IPS-20b (cell line): ENCODE data around the gene LAPTM5.
A peak's percentile ranks its signal among the peaks of the same experiment; 100 is the strongest.

ENCODE experiments used
- H3K27ac ChIP-seq: one replicate; pipeline ENCODE4 v1.5.1; 2013; ENCODE audit warnings: low read length
- H3K27me3 ChIP-seq: 2 replicates; pipeline ENCODE4 v1.6.1; 2013; ENCODE audit warnings: mild to moderate bottlenecking, low read length, inconsistent platforms; ENCODE audit not compliant: insufficient read depth
- H3K36me3 ChIP-seq: 2 replicates; pipeline ENCODE4 v1.6.1; 2013; ENCODE audit warnings: low read depth, mild to moderate bottlenecking, inconsistent platforms, low read length, moderate library complexity; ENCODE audit not compliant: insufficient read depth
- H3K4me1 ChIP-seq: 2 replicates; pipeline ENCODE4 v1.6.1; 2013; ENCODE audit warnings: mild to moderate bottlenecking, control low read depth, inconsistent platforms, low read length, moderate library complexity; ENCODE audit not compliant: insufficient read depth
- H3K4me3 ChIP-seq: 2 replicates; pipeline ENCODE4 v1.5.1; 2013; ENCODE audit warnings: mild to moderate bottlenecking, low read length, inconsistent platforms
- H3K9ac ChIP-seq: 2 replicates; pipeline ENCODE4 v1.6.1; 2013; ENCODE audit warnings: low read depth, mild to moderate bottlenecking, inconsistent platforms, low read length, moderate library complexity
- H3K9me3 ChIP-seq: 2 replicates; pipeline ENCODE4 v1.6.1; 2013; ENCODE audit warnings: mild to moderate bottlenecking, low read depth, low read length, inconsistent platforms; ENCODE audit not compliant: insufficient read depth

Gene LAPTM5

DNA sequence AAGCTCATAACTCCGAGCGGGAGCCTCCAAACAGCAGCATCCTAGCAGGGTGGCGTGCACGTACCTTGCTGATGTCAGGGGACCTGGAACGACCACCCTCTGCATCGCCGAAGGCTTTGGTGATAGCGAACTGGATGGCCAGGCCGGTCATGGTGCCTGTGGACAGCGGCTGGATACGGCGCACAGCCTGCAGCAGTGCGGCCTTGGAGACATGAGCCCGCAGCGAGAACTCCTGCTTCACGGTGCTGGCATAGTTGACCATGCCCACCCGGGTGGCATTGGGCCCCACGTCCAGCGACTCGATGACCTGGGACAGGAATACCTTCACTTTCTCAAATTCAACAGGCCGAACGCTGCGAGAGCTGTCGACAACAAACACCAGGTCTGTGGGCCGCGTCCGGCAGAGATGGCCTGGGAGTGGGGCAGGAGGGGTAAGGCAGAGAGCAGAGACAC, 36.2 kb downstream of the LAPTM5 start:
- no peaks in the 10 kb centered on the region for H3K4me1 ChIP-seq
- H3K36me3 ChIP-seq, result no peaks in the 10 kb centered on the region
- H3K9ac ChIP-seq, result no peak overlapping the region
- no peak overlapping the region for H3K27ac ChIP-seq
- no peaks in the 10 kb centered on the region for H3K27me3 ChIP-seq
- H3K4me3 ChIP-seq, result no peak overlapping the region
- no peaks in the 10 kb centered on the region for H3K9me3 ChIP-seq

DNA sequence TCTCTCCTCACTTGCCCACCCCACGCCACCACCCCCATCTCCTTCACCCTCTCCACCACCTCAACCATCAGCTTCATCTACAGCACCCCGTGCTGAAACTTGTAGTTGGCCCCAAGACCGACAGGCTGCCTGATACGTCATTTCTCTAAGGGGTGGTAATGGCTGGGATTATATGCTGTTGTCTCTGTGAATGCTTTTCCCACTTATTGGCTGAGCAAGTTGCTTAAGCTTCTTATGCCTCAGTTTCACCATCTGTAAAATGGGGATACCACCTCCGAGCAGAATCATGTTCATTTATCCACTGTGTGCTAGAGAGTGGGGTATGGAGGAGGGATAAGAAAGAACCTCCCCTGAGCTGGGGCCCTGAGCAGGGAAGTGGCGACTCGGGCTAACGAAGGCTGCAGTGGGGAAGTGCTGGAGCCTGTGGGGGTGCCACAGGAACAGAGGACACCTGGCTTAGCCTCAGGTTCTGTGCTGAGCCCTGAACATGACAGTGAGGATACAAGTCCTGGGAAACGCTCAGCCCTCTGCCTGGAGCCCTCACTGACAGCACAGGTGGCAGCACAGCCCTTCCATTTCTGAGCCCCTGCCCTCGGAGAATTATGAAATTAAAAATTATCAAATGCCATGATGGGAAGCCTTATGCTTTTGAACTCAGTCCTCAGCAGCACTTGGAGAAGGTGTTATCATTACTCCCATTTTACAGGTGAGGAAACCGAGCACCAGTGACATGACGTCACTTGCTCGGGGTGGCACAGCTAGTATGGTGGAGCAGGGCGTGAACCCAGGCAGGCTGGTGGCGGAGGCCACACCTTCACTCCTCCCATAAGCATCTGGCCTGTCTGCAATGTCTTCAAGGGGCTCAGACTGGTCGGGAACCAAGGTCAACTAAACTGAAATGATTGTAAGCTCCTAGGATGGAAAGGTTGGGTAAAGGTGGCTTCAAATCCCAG, 37.0 kb downstream of the LAPTM5 start:
- no peaks in the 10 kb centered on the region for H3K27me3 ChIP-seq
- H3K27ac ChIP-seq, result no peak overlapping the region
- H3K4me1 ChIP-seq, result no peaks in the 10 kb centered on the region
- no peak overlapping the region for H3K4me3 ChIP-seq
- peaks cover 2% of the 10 kb centered on the region for H3K9me3 ChIP-seq
- H3K36me3 ChIP-seq, result no peaks in the 10 kb centered on the region
- no peak overlapping the region for H3K9ac ChIP-seq

DNA sequence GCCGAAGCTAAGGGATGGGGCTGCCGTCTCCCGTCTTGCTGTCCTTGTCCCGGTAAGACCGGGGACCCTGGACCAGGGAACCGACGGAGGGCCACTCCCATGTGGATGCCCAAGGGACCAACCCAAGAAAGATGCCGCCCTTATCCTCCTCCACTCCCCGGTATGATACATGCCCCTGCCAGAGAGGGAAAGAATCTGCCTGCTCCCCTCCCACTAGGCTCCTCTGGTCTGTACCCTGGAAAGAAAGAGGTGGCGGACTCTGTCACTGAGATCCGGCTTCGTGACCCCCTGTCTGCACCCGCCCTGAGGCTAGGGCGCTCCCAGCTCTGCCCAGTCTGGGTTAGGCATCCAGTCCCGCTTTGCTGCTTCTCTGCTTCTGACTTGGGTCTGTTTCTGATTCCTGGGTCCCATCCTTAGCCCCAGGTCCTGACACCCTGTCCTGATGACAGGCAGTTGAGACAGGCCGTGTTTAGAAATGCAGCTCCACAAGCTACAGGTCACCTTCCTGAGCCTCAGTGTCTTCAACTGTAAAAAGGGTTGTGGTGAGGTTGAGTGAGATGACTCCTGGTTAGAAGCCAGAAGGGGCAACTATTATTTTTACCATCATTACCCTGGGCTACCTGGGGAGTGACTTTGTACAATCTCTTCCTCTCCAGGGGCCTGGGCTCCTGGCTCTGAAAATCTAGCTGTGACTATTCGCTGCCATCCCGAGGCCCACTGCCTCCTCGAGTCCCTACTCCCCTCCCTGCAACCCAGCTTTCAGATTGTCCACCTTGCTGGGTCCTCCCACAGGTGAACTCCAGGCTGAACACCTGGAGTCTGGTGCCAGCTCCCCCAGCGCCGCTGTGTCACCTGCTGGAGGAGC, 37.9 kb downstream of the LAPTM5 start:
- H3K36me3 ChIP-seq, result no peaks in the 10 kb centered on the region
- H3K9me3 ChIP-seq, result peaks cover 7% of the 10 kb centered on the region
- no peaks in the 10 kb centered on the region for H3K4me1 ChIP-seq
- no peak overlapping the region for H3K27ac ChIP-seq
- no peak overlapping the region for H3K9ac ChIP-seq
- H3K27me3 ChIP-seq, result no peaks in the 10 kb centered on the region
- no peak overlapping the region; the same call in 1 of the 2 replicates for H3K4me3 ChIP-seq

DNA sequence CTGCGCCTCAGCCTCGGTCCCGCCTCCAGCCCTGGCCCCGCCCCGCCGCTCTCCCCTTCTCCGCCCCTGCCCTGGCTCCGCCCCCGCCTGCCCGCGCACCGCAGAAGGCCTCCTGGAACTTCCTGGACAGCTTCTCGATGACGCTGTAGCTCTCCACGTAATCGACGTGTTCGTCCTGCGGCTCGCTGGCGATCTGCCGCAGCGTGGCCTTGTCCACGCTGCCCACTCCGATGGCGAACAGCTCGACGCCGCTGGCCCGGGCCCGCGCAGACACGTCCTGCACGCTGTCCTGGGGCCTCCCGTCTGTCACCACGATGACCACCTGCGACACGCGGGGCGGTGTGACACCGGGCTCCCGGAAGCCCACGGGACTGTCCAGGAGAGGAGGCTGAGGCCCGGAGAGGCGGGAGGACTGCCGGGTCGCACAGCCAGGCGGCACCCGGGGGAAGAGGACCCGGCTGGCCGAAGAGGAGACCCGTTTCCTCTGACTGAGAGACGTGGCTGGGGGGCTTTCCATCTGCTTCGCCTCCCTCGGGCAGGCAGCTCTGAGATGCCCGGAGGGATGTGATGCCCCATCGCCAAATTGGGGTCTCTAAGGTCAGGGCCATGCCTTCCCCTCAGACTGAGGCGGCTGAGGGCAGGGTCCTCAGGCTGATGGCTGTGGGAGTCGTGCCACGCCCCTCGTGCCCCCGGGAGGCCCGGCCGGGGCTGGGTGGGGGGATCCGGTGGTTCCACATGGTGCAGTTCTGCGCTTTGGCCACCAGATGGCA, 38.8 kb downstream of the LAPTM5 start:
- no peaks in the 10 kb centered on the region for H3K36me3 ChIP-seq
- H3K9ac ChIP-seq, result peak overlapping the region; percentile 39; the same call in 1 of the 2 replicates
- H3K4me3 ChIP-seq, result peak overlapping the region; percentile 72
- no peak overlapping the region for H3K27ac ChIP-seq
- no peaks in the 10 kb centered on the region for H3K27me3 ChIP-seq
- peaks cover 7% of the 10 kb centered on the region for H3K9me3 ChIP-seq
- no peaks in the 10 kb centered on the region for H3K4me1 ChIP-seq

DNA sequence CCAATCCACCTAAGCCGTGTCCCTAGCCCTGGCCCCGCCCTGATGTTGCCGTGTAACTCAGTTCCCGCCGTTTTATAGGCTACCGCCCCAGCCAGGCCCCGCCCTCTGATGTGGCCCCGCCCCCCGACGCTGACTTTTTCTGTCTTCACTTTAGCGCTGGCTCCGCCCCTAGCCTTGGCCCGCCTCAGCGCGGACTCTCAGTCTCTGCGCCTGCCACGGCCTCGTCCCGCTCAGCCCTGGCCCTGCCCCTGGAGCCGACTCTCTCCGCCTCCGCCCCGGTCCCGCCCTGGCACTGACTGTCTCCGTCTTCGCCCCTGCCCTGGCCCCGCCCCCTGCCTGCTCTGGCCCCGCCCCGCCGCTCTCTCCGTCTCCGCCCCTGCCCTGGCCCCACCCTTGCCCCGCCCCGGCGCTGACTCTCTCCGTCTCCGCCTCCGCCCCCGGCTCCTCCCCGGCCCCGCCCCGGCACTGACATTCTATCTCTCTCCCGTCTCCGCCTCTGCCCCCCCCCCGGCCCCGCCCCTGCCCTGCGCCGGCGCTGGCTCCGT, 39.4 kb downstream of the LAPTM5 start:
- no peak overlapping the region for H3K27ac ChIP-seq
- H3K9me3 ChIP-seq, result peaks cover 7% of the 10 kb centered on the region
- H3K27me3 ChIP-seq, result no peaks in the 10 kb centered on the region
- H3K9ac ChIP-seq, result no peak overlapping the region
- H3K36me3 ChIP-seq, result no peaks in the 10 kb centered on the region
- H3K4me1 ChIP-seq, result no peaks in the 10 kb centered on the region
- peak overlapping the region; percentile 60; the same call in 1 of the 2 replicates for H3K4me3 ChIP-seq

DNA sequence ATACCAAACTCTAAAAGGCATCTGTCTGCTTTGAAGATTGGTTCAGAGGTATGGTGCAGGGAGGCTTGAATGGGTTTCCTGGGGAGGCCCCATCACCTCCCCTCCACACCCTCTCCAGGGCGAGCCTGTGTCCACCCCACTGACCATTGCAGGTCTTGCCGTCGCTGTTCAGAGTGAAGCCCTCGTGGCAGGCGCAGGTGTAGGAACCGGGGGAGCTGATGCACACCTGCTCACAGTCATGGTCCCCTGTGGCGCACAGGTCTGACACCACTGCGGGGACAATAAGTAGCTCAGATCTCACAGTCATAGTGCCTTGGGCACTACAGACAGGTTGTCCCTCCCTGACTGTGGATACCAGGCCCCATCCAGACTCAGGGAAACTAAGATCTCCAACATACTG, 40.9 kb downstream of the LAPTM5 start:
- Histone ChIP-seq H3K36me3 (no peaks in the 10 kb centered on the region), H3K4me1 (no peaks in the 10 kb centered on the region), H3K9ac (no peak overlapping the region), H3K4me3 (no peak overlapping the region), H3K9me3 (peaks cover 7% of the 10 kb centered on the region), H3K27ac (no peak overlapping the region), H3K27me3 (no peaks in the 10 kb centered on the region)

DNA sequence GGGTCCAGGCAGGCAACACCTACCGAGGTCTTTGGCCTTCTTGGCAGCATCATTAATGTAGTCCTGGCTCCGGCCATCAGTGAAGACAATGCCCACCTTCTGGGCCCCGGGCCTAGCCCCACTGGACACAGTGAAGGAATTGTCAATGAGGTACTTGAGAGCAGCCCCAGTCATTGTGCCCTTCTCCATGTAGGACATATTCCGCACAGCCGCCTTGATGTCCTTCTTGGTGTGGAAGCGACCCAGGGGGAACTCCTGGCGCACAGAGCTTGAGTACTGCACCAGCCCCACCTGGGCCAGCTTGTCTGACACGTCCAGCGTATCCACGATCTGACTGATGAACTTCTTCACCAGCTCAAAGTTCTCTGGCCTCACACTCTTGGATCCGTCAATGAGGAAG, 41.7 kb downstream of the LAPTM5 start:
- H3K9me3 ChIP-seq, result peaks cover 7% of the 10 kb centered on the region
- no peaks in the 10 kb centered on the region for H3K36me3 ChIP-seq
- no peak overlapping the region for H3K4me3 ChIP-seq
- no peak overlapping the region for H3K27ac ChIP-seq
- H3K9ac ChIP-seq, result no peak overlapping the region
- H3K4me1 ChIP-seq, result no peaks in the 10 kb centered on the region
- no peaks in the 10 kb centered on the region for H3K27me3 ChIP-seq

DNA sequence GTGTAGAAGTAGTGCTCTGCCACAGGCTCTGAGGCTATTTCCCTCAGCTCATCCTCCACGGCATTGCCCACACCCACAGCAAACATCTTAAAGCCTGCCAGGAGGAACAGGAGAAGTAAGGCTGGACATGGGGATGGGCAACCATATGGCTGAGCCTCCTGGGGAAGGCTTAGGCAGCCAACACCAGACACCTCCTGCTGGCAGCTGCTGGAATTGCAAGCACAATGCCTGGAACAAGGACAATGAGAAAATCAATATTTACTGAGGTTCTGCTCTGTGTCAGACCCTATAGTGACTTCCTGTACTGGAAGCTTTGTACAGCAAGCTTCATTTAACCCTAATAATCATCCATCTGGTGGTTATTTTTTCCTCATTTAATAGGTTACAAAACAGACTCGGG, 42.4 kb downstream of the LAPTM5 start:
- no peaks in the 10 kb centered on the region for H3K4me1 ChIP-seq
- no peaks in the 10 kb centered on the region; the same call in 1 of the 2 replicates for H3K27me3 ChIP-seq
- H3K36me3 ChIP-seq, result no peaks in the 10 kb centered on the region
- peaks cover 7% of the 10 kb centered on the region for H3K9me3 ChIP-seq
- H3K4me3 ChIP-seq, result no peak overlapping the region
- H3K9ac ChIP-seq, result no peak overlapping the region
- no peak overlapping the region for H3K27ac ChIP-seq

DNA sequence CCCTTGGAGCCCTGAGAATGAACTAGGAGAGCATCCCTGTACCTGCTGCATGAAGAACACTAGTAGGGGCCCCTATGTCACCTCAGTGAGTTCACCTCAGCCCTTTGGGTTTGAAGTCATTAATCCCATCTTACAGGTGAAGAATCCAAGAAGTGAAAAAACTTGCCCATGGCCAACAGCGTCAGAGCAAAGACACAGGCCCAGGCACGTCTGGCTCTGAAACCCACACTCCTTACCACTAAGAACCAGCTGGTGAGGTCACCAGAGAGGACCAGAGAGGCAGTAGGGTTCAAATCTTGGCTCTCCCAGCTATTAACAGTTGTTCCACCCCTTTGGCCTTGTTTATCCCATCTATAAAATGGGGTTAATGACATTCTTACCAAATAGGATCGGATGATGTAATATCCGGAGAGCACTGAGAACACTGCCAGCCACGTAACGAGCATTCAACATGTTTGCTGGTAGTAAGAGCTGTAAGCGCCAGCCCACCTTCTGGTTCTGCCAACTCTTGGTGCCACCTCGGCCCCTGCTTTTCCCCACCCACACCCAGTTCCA, 43.0 kb downstream of the LAPTM5 start:
- Histone ChIP-seq H3K9me3 (peaks cover 7% of the 10 kb centered on the region), H3K27me3 (no peaks in the 10 kb centered on the region; the same call in 1 of the 2 replicates), H3K9ac (no peak overlapping the region), H3K36me3 (no peaks in the 10 kb centered on the region), H3K4me3 (no peak overlapping the region), H3K4me1 (no peaks in the 10 kb centered on the region), H3K27ac (no peak overlapping the region)

DNA sequence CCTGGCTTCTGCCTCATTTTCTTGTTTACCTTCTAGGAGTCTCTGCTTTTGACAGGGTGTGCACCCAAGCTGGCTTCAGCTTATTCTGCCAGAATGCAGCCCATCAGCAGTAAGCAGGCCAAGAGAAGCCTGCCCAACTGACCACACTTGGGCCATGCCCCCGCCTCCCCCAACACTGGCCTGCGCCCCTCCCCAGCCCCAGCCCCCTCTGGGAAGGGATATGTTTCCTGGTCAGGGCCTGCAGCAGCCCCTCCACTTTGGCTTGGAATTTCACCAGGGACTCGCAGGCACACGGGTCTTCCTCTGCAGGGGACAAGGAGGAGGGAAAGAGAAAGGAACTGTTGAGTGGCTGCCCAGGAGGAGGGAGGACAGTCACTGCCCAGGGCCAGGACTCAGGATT, 43.5 kb downstream of the LAPTM5 start:
- H3K9ac ChIP-seq, result no peak overlapping the region

DNA sequence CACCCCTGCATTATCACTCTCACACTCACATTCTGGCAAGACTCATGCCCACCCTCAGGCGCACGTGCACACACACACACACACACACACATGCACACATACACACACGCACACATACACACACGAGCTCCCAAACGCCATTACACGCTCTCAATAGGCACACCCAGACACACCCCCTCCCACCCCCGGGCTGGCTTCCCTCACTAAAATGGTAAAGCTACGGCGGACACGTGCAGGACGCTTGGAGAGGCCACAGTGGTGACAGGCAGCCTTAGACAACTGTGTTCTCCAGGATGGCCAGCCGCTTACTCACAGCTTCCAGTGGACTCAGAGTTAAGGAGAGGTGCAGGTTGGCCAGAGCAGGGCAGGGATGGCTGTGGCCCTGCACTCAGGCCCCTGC, 44.3 kb downstream of the LAPTM5 start:
- H3K36me3 ChIP-seq, result no peaks in the 10 kb centered on the region
- H3K4me3 ChIP-seq, result no peak overlapping the region
- no peaks in the 10 kb centered on the region for H3K4me1 ChIP-seq
- H3K9me3 ChIP-seq, result peaks cover 7% of the 10 kb centered on the region
- H3K27ac ChIP-seq, result no peak overlapping the region
- H3K9ac ChIP-seq, result no peak overlapping the region
- no peaks in the 10 kb centered on the region; the same call in 1 of the 2 replicates for H3K27me3 ChIP-seq

More for the DNA sequence above, 43.5 kb downstream of the LAPTM5 start:
- peaks cover 7% of the 10 kb centered on the region for H3K9me3 ChIP-seq
- H3K4me3 ChIP-seq, result no peak overlapping the region
- H3K4me1 ChIP-seq, result no peaks in the 10 kb centered on the region
- H3K27ac ChIP-seq, result no peak overlapping the region
- no peaks in the 10 kb centered on the region; the same call in 1 of the 2 replicates for H3K27me3 ChIP-seq
- H3K36me3 ChIP-seq, result no peaks in the 10 kb centered on the region
